UCSD-AML1 (cell line): Measurements from ENCODE around the gene HPS1.
A peak's percentile ranks its signal among the peaks of the same experiment; 100 is the strongest.

Experiments
- DNase-seq: peaks from one replicate; lab custom pipeline; 2025; ENCODE audit not compliant: unreplicated experiment; lab: John Stamatoyannopoulos, UW

The HPS1 gene

DNA sequence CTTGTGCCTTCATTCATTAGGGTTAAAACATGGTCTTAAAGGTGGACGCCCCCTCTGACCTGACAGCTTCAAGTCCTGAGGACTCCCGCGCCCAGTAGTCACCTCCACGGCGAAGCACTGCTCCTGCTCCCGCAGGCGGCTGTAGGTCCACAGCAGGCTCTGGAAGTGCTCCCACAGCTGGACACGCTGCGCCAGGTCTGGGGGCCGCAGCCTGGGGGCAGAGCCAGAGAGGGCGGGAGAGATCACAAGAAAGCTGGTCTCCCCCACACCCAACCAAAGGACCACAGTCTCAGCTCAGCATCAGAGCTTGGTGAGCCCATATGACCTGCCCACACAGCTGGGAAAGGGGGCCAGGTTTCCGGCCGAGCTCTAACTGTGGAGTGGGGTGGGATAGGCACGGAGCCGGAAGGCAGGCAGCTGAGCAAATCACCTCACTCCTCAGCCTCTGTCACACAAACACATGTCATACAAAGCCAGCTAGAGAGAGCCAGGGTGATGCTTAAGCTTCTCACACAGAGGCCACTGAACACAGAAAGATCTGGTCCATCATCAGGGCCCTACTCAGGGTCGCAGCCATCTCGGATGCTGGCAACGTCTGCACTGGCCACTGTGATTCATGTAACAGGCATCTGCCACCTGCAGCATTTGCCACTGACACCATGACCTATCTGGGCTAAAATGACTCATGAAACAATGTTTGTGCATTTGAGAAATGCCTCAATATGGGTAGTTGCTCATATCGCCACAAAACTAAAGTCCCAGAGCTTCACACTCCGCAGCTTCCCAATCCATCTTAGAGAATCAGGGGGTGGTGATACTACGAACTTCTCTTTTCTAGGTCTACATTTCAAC lies 12.6 kb downstream of the HPS1 start:
- no peak for DNase-seq

DNA sequence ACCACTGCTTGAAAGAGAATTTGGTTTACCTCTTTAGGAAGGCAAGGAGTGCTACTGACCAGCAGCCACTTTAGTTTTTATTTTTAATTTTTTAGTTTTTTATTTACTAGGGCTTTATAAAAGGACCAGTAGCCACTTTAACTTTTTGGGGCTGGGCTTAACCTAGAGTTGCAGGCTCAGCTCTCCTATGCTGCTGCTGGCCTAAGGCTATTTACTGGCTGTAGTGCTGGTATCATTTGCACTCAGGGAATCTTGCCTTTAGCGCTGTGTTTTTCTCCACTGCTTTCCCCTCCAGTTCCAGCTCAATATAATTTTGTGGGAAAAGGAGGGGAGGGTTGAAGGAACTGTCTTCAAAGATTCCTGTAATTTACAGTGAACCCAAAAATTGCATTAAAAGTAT lies 13.4 kb downstream of the HPS1 start:
- no peak for DNase-seq

DNA sequence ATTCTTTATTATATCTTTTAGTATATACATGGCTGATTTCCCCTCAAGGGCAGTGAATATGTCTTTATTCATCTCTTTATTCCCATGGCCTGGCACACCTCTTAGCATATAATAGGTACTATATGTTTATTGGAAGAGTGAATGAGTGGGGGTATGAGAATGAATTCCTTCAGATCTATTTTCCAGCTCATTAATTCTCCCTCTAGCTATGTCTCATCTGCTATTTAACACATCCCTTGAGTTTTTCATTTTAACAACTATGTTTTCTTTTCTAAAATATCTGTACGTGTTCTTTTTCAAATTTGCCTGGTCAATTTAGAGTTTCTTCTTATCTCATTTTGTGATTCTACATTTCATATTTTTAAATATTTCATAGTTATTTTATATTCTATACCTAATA lies 14.4 kb downstream of the HPS1 start:
- DNase-seq, result no peak

DNA sequence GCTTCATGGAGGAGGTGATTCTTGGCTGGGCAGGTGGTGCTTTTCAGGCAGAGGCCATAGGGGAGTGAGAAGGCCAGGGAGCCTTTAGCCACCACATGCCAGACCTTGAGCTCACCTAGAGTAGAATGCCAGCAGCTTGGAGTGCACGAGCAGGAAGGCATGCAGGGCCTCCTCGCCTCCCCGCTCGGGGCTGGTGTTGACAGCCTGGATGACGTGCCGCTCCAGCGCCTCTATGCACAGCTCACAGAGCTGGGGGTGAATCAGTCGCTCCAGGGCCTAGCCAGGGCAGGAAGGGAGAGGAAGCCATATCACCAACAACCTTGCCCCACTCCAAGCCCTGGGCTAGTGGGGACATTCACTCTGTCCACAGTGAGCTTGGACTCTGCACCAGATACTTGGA lies 15.7 kb downstream of the HPS1 start:
- no peak for DNase-seq

DNA sequence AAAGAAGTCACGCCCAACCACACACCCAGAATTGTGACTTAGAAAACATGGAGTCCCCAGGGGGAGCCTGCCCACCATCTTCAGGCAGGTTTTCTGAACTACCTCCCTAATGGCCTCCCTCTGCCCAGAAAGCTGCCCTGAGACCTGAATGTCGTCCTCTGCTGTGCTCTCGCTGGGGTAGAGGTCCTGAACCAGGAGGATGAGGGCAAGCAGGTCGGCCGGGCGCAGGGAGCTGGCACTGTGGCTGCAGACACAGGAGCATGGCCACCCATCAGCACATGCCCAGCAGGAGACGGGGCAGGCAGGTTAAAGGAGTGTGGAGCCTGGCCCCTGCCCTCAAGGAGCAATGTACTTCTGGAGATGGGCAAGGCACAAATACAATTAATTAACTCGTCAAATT lies 16.3 kb downstream of the HPS1 start:
- DNase-seq, result no peak

DNA sequence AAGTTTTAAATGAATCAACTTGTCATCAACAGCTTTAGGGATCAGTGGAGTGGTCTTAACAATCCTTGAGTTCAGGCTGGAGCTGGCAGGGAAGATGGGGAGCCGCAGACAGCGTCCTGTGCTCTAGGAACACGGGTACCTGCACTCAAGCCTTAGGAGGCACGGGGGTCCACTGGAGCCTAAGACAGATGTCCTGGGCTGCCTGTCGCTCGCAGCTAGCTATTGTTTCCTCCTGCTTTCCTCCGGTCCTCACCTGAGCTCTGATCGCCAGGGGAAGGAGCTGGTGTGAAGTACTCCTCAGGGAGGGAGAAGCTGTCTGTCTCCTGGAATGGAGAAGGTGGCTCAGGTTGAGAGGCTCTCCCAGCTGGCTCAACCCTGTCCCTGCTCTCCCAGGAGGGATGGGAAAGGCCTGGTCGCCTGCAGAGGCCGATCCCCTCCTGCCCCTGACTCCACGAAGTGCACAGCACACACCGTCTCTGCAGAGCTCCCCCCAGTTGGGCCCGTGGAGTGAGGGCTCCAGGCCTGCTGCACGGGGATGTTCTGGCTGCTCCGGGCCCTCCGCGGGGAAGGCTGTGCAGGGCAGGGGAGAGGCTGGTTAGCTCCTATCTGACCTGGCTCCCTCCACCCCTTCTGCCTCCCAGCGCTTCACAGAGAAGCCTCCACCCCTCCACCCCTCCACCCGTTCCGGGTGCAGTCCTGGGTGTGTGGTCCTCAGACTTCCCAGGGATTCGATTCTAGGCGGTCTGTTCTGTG lies 17.2 kb downstream of the HPS1 start:
- no peak for DNase-seq

DNA sequence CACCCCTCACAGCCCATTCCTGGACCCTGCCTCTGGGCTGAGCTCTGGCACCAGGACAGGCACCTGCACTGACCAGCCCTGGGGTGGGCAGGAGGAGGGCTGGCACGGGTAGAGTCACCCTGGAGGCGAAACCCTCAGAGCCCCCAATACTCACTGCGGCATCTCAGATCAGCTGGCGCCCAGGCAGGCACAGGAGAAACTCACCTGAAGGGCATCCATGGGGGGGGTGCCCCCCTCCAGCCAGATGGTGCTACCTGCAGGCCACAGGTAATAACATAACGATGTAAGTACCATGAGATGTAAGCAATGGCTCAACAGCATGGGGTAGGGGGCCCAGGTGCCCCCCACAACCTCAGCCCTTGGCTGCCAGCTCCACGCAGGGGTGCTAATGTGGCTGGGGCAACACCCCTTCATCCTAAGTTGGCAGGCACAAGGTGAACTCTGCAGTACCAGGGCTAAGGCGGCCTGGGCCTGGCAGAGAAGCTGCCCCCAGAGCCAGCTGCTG lies 19.7 kb downstream of the HPS1 start:
- DNase-seq, result no peak

DNA sequence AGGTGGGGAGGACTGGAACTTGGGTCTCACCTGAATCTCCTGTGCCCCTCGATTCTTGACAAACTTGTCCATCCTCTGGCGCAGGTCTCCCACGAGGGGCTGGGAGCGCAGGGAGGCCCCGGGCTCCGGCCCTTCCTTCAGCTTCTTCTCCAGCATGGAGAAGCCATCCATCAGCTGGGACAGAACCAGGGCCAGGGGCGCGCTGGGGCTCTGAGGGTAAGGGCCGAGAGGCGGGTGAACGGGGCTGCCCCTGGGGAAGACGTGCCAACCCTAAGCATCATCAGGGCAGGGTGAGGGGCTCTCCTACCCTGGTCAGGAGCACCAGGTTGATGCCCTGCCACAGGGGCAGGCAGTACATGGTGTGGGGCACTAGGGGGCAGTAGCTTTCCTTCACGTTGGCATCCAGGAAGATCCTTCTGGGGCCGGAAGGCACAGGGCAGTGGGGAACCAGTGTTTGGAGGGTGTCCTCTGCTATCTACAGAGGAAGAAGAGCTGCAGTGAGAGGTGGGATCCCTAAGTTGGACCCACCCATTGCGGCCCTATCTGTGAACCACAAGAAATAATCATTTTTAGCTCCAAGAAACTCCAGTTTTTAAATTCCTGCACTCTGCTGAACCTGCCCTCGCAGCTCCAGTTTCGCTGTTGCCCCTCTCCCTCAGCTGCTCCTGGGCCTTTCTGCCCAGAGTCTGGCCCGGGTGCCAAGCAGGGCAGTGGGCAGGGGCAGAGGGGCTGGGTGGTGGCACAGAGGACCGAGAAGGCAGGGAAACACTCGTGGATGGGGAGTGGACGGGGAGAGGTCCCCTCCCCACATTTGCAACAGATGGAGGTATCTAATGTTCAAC lies 21.0 kb downstream of the HPS1 start:
- peak; percentile 50 for DNase-seq

DNA sequence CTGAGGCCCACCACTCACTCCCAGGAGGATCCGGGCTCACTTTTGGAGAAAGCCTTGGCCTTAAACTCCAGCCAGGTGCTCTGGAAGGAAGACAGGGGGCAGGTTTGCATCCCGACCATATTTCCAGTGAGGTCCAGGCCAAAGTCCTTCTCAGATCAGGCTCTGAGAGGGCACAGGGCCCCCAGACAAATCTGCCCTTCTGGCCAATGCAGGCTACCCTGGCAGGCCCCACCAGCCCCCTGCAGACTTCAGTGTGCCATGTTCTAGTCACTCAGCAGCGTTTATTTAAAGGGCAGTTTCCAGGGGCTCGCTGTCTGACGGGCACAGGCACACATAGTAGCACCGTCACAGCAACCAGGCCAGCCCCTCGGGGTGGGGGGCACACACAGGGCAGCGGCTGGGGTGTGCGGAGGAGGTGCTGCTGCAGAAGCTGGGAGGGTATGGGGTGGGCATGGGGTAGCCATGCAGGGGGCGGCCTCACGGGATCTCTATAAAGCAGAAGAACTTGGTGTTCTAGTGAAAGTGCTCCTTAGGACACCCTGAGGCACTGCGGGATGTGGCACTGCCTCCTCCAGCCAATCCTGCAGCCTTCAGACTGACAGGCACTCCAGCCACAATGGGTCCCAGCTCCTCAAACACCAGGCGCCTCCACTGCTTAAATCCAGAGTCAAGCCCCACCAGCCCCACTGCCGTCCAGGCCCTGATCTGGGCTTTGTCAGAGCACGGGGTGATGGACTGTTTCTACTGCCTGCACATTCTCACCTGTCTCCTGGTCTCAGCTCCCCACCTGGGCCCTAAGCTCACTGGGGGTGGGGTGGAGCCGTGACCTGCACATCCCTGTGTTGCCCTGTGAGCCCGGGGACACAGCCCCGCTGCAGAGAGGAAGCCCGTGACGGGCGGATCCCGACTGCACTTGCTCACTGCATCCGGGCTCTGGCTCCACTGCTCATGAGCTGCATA lies 22.2 kb downstream of the HPS1 start:
- DNase-seq, result no peak

DNA sequence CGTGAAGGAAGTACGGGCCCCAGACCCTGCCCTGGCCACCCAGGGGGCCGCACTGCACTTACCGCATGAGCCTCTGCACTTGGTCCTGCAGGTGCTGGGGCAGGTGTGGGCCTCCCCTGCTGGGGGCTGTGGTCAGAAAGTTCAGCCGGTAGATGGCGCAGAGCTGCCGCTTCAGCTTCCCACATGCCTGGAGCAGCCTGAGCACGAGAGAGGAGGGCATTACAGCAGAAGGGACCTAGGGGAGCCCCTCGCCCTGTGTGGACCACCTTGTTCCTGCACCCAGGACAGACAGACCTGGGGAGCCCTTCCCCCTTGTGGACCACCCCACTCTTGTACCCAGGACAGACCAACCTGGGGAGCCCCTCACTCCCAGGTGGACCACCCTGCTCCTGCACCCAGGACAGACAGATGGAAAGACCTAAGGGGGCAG lies 23.0 kb downstream of the HPS1 start:
- no peak for DNase-seq

DNA sequence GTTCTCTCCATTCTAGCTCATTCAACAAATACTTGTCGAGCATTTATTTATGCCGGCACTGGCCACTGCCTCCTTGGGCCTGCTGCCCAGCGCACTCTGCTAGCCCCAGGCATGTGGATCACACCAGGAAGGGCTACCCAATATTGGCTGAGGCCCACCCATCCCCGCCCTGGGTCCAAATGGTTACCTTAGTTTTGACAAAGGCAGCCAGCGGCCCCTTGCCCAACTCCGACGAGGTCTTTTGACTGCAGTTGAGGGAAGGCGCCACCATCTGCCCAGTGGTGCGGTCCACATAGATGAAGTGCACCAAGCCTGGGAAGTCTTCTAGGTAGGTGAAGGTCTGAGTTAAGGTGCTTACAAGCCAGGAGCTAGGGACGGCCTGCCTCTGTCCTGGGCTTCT lies 24.6 kb downstream of the HPS1 start:
- DNase-seq, result no peak

DNA sequence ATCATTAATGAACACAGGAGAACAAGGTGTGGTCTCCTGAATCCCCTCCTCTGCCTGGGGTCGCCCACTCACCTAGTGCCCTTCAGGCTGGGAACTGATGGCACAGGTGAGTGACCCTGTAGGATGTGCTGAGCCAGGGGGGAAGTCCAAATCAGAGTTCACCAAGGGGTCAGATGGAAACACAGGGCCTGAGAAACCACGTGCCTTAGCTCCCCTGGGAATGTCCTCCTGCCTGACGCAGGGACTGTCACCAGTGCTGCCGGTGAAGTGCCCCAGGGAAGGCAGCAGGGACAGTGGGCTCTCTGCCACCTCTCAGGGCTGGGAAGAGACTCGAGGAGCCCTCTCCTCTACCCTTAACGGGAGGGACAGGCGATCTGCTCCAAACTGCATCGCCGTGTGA lies 25.9 kb downstream of the HPS1 start:
- no peak for DNase-seq

DNA sequence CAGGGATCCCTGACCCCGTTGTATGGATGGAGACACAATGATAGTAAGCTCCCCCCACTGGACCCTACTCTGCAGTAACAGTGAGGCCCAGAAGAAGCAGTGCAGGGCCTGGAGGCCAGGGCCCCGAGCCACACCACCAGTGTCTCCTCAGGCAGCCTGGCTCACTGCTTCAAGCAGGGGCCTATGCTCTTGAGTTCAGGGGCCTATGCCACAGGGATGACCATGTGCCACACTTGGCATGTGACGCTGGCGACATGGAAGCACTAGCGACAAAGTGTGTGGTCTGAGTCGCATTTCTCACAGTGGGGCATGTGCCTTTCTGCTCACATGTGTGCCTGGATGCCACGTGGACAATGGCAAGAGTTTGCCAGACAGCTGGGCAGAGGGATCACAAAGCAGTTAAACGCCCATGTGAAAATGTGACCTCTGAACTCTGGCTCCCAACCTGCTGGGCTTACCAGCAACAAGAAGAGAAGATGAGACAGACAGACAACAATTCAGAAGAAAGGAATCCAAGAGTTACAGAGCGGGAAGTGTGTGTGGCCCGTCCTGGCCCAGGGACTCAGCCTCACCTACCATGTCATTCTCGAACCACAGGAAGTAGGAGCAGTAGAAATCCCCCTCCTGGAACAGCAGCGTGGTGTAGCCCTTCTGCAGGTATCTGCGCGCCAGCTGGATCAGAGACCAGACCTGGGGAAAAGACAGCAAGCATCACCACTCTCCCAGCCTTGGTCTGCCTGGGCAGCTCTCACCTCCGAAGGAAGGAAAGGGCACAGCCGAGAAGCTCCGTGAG lies 27.1 kb downstream of the HPS1 start:
- DNase-seq, result no peak

DNA sequence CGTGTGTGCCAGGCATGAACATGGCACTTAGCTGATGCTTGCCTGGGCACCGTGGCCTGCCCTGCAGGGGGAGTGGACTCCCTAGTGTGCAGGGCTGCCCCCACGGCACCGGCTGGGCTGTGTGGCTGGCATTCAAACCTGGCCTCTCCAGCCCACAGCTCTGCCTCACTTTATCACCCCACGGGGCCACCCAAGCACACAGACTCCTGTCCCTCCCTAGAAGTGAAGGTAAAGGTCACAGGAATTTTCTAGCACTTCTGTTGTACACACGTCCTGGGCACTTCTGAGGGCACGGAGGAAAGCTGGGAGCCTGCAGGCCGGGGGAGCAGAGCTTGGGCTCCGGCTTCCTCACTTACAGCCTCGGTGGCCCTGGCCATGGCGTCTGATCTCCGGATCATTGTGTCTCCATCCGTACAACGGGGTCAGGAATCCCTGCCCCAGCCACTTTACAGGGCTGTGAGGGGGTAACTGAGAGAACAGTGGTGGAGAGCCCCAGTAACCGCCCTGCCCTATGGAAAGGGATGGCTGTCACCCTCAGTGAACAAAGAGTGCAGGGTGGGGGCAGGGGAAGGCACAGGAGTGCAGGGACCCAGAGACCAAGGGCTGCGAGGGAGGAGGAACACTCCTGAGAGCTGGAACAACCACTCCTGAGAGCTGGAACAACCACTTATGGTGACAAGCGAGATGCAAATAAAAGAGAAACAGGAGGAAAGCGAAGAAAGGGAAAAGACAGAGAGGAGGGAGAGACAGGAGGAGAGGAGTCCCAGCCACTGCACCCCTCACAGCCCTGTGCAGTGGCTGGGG lies 27.9 kb downstream of the HPS1 start:
- DNase-seq, result no peak

DNA sequence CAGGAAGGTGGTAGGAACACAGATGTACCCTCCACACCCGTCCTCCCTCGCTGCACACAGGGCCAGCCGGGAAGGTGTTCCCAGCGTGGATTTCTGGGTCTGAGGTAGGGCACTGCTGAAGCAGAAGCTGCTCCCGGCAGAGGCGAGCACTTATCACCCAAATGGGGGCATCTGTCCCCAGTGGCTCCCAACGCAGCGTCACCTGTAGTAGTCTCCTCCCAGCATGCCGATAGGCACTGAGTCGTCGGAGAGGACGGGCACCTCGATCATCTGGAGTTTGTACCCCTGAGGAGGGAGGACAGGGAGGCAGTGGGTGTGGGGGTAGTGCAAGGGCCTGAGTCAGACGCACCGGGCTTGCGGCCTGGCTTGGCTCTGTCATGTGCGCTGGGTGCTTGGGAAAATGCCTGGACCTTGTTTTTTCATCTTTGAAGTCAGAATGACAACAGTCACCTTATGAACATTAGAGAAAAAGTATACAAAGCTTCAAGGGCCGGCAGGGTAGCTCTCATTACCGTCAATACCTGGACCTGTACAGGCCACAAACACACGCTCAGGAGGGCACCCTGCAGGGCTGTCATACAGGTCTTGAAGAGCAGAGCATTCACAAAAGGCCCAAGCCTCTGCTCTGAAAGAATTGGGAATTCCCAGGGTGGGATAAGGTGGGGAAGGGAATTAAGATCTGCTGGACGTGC lies 28.6 kb downstream of the HPS1 start:
- no peak for DNase-seq

DNA sequence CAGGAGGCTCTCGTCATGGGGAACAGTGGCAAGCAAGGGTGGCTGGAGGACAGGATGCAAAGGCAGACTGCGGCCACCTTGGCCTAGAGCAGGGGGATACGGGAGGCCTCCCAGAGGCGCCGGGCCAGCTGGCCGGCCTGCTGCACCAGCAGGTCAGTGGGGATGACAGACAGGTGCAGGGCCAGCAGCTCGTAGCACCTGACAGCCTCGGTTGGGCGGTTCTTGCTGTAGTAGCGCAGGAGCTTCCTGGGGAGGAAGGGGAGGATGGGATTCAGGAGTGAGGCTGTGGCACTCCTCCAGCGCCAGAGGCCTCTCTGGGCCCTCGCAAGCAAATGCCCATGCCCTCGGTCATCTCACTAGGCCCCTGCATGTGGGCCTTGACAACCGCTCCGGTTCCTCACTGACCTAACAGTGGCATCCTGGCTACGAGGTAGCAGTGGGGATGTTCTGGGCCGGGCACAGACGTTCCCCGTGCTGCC lies 29.2 kb downstream of the HPS1 start:
- DNase-seq, result no peak

DNA sequence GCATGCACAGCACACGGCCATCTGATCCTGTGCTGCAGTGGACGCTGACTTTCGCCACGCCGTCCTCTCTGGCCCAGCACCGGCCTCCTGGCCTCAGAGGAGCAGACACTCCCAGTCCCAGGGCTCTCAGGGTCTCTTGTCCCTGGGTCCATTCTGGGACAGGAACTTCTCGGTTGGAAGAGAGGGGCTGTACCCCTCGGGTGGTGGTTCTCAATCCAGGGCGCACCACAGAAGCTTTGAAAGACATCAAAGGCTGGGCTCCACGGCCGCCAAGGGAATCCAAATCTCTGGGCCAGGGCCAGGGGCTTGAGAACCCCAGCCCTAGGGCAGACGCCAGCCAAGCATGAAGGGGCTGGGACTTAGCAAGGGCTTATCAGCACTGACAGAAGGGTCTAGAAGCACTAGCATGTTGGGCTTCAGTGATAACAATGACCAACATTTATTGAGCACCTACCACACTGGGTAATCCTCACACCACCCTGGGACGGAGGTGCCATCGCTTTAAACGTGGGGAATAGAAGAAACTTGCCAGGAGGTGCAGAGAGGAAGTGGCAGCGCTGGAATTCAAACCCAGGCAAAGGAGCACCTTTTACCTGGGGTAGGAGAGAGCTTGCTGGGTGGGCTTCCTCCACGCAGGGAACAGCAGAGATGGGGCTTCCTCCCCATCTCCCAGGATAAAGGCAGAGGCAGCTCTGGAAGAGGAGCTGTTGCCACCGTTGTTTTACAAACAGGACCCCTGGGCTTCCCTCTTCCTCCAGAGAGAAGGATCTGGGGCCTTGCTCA lies 29.9 kb downstream of the HPS1 start:
- no peak for DNase-seq
